Activated B cell treated with CpG ODN at 0.5 μM for 24 hours (primary cell): ENCODE results near the gene APLP2. TPM values are rescaled to one million over a fixed set of nuclear protein-coding genes. Genes with fewer than 3 reads are reported as not detected.
A peak's percentile ranks its signal among the peaks of the same experiment; 100 is the strongest.

Experiments used
- ATAC-seq: fragments of 200-7000 bp; cut with Tn5 transposase; one replicate; pipeline ENCODE4 v1.10.0; 2021; ENCODE audit warnings: low read depth, mild to moderate bottlenecking, moderate library complexity
- CTCF ChIA-PET: fragments of 350-600 bp; sonication (Branson Sonifier 250); formaldehyde crosslinking; loops from one replicate; lab custom pipeline; 2021; ENCODE audit warnings: antibody characterized with exemption; lab: Charles Lee
- POLR2A ChIA-PET: fragments of 350-600 bp; sonication (Branson Sonifier 250); formaldehyde crosslinking; loops from one replicate; lab custom pipeline; 2021; ENCODE audit warnings: antibody characterized with exemption; lab: Charles Lee
- DNase-seq: peaks from one replicate; pipeline ENCODE4 v3.0.0; 2022
- H3K27ac Mint-ChIP-seq: one replicate; pipeline ENCODE4 v1.8.0; 2020; ENCODE audit warnings: mixed read lengths
- H3K27me3 Mint-ChIP-seq: one replicate; pipeline ENCODE4 v1.8.0; 2021; ENCODE audit warnings: mixed read lengths
- H3K36me3 Mint-ChIP-seq: one replicate; pipeline ENCODE4 v1.8.0; 2021; ENCODE audit warnings: low read depth, mixed read lengths
- H3K4me1 Mint-ChIP-seq: one replicate; pipeline ENCODE4 v1.8.0; 2021; ENCODE audit warnings: mixed read lengths
- H3K4me3 Mint-ChIP-seq: one replicate; pipeline ENCODE4 v1.8.0; 2020; ENCODE audit warnings: mild to moderate bottlenecking, mixed read lengths
- H3K9me3 Mint-ChIP-seq: one replicate; pipeline ENCODE4 v1.8.0; 2020; ENCODE audit warnings: mixed read lengths
- intact Hi-C: fragments of 100-400 bp; cut with micrococcal nuclease; formaldehyde crosslinking; loops from one replicate; pipeline ENCODE4 v1.15.1; 2024
- total RNA-seq: library from RNA; stranded (reverse); gene quantifications from 2 replicates; pipeline ENCODE4 v1.2.3, GENCODE V29; 2022
- TF ChIP-seq, protein P1 (sequence below): fragments of 200-600 bp; IDR thresholded peaks from one replicate; pipeline ENCODE4 v1.8.0; 2022; ENCODE audit warnings: antibody characterized with exemption, mild to moderate bottlenecking

APLP2 gene
- total RNA-seq, 1 donor from 2014 or later: 50.8 TPM

DNA sequence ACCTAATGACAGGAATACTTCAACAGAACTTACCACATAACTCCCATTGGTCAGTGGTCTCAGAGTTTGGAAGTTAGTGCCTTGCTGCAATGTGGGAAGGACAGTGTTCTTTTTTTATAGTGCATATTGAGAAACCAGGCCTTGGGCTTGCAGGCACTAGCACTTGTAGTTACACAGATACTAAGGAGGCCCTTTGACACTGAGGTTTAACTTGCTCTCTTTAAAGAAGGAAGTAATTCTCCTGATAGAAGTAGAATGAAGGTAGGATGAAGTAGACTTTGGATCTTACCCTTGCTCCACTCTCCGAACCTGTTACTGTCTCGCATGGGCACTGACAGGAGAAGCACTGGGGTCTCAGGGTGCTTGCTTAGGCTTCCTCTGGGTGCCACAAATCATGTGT, 58.9 kb downstream of the APLP2 start:
- Mint-ChIP-seq H3K9me3 (no peaks in the 10 kb centered on the region), H3K4me3 (no peak overlapping the region), H3K4me1 (peaks cover 24% of the 10 kb centered on the region), H3K27me3 (no peaks in the 10 kb centered on the region), H3K27ac (no peak overlapping the region), H3K36me3 (peaks cover 69% of the 10 kb centered on the region)
- DNase-seq (no peak), ATAC-seq (no peak)
- intact Hi-C loops: no loop called here
- POLR2A ChIA-PET: no interaction called here
- CTCF ChIA-PET: interaction anchor here (9.1 kb wide), 1 partner anchor 204 kb away, joined by 218 read pairs; no protein-coding TSS in a partner anchor
- TF ChIP-seq, protein P1, sequence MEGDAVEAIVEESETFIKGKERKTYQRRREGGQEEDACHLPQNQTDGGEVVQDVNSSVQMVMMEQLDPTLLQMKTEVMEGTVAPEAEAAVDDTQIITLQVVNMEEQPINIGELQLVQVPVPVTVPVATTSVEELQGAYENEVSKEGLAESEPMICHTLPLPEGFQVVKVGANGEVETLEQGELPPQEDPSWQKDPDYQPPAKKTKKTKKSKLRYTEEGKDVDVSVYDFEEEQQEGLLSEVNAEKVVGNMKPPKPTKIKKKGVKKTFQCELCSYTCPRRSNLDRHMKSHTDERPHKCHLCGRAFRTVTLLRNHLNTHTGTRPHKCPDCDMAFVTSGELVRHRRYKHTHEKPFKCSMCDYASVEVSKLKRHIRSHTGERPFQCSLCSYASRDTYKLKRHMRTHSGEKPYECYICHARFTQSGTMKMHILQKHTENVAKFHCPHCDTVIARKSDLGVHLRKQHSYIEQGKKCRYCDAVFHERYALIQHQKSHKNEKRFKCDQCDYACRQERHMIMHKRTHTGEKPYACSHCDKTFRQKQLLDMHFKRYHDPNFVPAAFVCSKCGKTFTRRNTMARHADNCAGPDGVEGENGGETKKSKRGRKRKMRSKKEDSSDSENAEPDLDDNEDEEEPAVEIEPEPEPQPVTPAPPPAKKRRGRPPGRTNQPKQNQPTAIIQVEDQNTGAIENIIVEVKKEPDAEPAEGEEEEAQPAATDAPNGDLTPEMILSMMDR: no peak

DNA sequence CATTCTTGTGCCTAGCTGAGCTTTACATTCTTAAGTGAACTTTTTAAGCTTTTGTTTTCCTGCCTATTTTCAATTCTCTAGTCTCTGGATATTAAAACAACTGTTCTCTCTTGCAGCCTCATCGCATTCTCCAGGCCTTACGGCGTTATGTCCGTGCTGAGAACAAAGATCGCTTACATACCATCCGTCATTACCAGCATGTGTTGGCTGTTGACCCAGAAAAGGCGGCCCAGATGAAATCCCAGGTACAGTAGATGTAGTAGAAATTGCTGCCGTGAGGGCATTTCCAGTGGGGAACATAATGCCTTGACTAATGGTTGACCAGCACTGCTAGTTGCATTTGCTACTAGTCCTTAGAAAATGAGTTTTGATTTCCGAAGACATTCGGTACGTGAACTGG, 60.2 kb downstream of the APLP2 start:
- POLR2A ChIA-PET: interaction anchor here (1.2 kb wide), 1 partner anchor 14 kb away, joined by 3 read pairs; no protein-coding TSS in a partner anchor
- TF ChIP-seq, protein P1: no peak
- CTCF ChIA-PET: interaction anchor here (1.5 to 9.1 kb wide), 7 partner anchors 11 to 248 kb away, joined by 3 to 218 read pairs (median 21); no protein-coding TSS in a partner anchor
- Mint-ChIP-seq H3K9me3 (no peaks in the 10 kb centered on the region), H3K27me3 (no peaks in the 10 kb centered on the region), H3K4me1 (peaks cover 19% of the 10 kb centered on the region), H3K27ac (no peak overlapping the region), H3K36me3 (peaks cover 69% of the 10 kb centered on the region), H3K4me3 (no peak overlapping the region)
- intact Hi-C loops: loop anchor here (5.0 kb wide), 4 partner anchors 363 to 1013 kb away; no protein-coding TSS in a partner anchor
- no peak for DNase-seq
- no peak for ATAC-seq

DNA sequence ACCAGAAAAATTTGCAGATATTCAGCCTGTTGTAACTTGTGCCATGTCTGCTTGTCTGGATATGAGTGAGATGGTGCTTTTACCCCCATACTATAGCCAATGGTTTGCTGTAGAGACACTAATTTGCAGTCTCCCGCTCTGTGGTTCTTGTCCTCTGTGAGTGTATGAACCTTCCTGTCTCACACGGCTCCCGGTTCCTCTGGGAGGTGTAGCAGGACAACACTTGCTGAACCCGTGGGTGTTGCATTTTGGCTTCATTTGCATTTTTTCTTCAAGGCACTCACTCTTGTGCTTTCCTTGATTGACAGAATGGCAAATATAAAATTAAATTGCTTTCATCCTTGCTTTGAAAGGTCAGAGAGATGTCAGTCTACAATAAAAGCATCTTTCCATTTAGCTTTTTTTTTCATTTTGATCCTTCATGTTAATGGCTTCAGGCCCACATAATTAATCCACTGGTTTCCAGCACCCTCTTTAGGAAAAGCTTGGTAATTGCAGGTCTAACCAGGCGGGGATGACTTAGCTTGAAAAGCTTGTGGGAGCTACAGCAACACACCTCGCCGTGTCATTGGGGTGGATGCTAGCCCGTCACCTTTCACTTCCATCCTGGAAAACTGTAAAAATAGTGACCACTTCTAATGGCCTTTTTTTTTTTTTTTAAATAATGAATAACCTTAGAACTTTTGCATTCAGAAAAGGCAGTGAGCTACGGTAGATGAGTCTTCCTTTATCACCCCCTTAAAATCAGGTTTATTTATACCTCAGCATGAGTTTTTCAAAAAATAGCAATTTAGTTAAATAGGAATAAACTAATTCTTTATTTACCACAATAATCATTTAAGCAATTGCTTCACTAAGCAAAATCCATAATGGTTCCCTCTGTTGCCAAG, 62.5 kb downstream of the APLP2 start:
- Mint-ChIP-seq H3K4me3 (no peak overlapping the region), H3K9me3 (no peaks in the 10 kb centered on the region), H3K27ac (no peak overlapping the region), H3K27me3 (no peaks in the 10 kb centered on the region), H3K36me3 (peaks cover 80% of the 10 kb centered on the region), H3K4me1 (peaks cover 19% of the 10 kb centered on the region)
- TF ChIP-seq, protein P1: peak; percentile 56
- ATAC-seq (peak; percentile 87), DNase-seq (no peak)
- ChIA-PET CTCF (interaction anchor here (0.6 to 9.1 kb wide), 45 partner anchors 10 to 1247 kb away, joined by 3 to 218 read pairs (median 4); partner anchors contain the start of genes PRDM10 and ST14), POLR2A (interaction anchor here (0.6 to 4.4 kb wide), 11 partner anchors 10 to 209 kb away, joined by 3 to 25 read pairs (median 4); partner anchors contain the start of genes APLP2 and PRDM10)
- intact Hi-C loops: loop anchor here (1.0 to 5.0 kb wide), 9 partner anchors 63 to 1015 kb away; partner anchors contain the start of genes APLP2 and PRDM10

DNA sequence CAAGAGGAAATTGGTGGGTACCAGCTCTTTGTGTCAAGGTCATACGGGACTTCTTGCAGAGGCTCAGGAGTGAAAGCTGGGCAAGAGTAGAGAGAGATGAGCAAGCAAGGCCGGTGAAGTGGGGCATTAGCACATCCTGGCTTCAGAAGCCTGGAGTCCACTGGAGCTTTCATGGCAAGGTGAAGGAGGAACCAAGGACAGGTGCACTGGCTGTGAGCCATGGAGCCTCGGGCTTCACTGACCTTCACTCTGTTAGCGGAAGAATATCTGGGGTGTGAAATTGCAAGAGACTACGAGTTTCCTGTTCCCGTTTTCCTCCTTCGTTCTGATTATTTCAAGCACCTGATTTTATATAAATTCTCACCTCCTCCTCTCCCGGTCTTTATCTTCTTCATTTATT, 64.0 kb downstream of the APLP2 start:
- H3K27ac Mint-ChIP-seq: no peak overlapping the region
- ChIA-PET POLR2A (interaction anchor here (1.8 to 4.4 kb wide), 2 partner anchors 63 to 130 kb away, joined by 6 to 25 read pairs; partner anchors contain the start of gene PRDM10), CTCF (interaction anchor here (0.7 to 9.1 kb wide), 9 partner anchors 11 to 252 kb away, joined by 3 to 218 read pairs (median 22); no protein-coding TSS in a partner anchor)
- ATAC-seq: no peak
- H3K4me3 Mint-ChIP-seq: no peak overlapping the region
- no peak for DNase-seq
- intact Hi-C loops: loop anchor here (2.0 to 5.0 kb wide), 5 partner anchors 131 to 1016 kb away; partner anchors contain the start of gene PRDM10
- H3K36me3 Mint-ChIP-seq: peaks cover 78% of the 10 kb centered on the region
- TF ChIP-seq, protein P1: no peak
- no peaks in the 10 kb centered on the region for H3K27me3 Mint-ChIP-seq
- peaks cover 19% of the 10 kb centered on the region for H3K4me1 Mint-ChIP-seq
- no peaks in the 10 kb centered on the region for H3K9me3 Mint-ChIP-seq
